ENCODE data around the gene TPBGL. TPM values are rescaled to one million over a fixed set of nuclear protein-coding genes. Genes with fewer than 3 reads are reported as not detected.
A peak's percentile ranks its signal among the peaks of the same experiment; 100 is the strongest.

Gene TPBGL
- total and polyA plus RNA-seq, 2 donors (not counting 3 experiments of a cell fraction or from before 2014, with no cell fraction given), result not detected

DNA sequence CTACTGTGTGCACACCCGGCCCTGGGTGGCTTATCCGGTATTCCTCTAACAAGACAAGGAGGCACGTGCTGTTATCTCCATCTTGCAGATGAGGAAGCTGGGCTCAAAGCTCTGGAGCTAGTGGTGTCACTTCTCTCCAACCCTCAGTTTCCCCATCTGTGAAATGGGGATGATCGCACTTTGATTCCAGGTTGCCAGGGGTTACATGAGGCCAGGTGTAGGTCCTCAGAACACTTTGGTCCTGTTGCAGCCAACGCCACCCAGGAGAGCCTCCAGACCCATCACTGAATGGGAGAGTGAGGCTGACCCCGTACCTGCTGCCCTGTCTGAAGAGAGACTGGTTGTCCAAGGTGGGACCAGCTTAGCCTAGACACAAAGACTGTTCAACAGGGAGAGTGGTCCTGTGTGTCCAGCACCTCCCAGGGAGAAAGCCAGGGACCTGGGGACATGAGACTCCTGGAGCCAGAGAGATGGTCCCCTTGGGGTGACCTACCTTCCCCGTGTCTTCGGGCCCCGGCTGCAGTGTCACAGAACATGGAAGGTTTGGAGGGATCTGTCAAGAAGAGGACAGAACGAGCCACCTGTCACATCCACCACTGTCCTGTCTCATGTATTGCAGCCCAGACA is 41.0 kb downstream of the TPBGL start:
- peaks cover 16% of the 10 kb centered on the region for H3K4me1 ChIP-seq (ENCODE audit: control insufficient read depth, extremely low read depth, insufficient read depth, low read length)
- no peak overlapping the region for H3K4me3 ChIP-seq (replicated peaks in 1 of 3; ENCODE audit: insufficient read depth in 1 of 3, low read depth in 1 of 3, low read length in 3 of 3)
- no peak overlapping the region for H3K4me2 ChIP-seq (ENCODE audit: insufficient read depth, low read length)
- intact Hi-C loops (cut with micrococcal nuclease), result loop anchor here (2.0 kb wide), 1 partner anchor 251 kb away; no protein-coding TSS in a partner anchor
- dilution Hi-C loops (cut with MboI; ENCODE audit: extremely low pct_ligation_motif_present, low sequenced_read_pairs), result no loop called here
- H2AFZ ChIP-seq (ENCODE audit: low read depth, low read length), result no peak overlapping the region
- H3K79me2 ChIP-seq (ENCODE audit: control insufficient read depth, insufficient read depth, low read length), result no peaks in the 10 kb centered on the region
- no peaks in the 10 kb centered on the region for H3K9me1 ChIP-seq (replicated peaks; ENCODE audit: control insufficient read depth, extremely low read depth, insufficient read depth, low read length)
- no peaks in the 10 kb centered on the region for H4K20me1 ChIP-seq (replicated peaks; ENCODE audit: control insufficient read depth, extremely low read depth, insufficient read depth, low read length)
- peak overlapping the region; percentile 15 for H3K27ac ChIP-seq (ENCODE audit: insufficient read depth, low read depth, low read length)
- ChIA-PET CTCF (interaction anchor here (2.0 to 4.6 kb wide), 11 partner anchors 9 to 104 kb away, joined by 7 to 166 read pairs (median 15); no protein-coding TSS in a partner anchor), POLR2A (no interaction called here)
- no peaks in the 10 kb centered on the region for H3K27me3 ChIP-seq (ENCODE audit: control insufficient read depth in 2 of 2, insufficient read depth in 2 of 2, low read length in 2 of 2)
- H3K36me3 ChIP-seq (ENCODE audit: control insufficient read depth in 2 of 2, extremely low read depth in 1 of 2, insufficient read depth in 2 of 2, low read length in 2 of 2), result peaks cover 10 to 54% of the 10 kb centered on the region in 2 experiments
- no peak for TF ChIP-seq EZH2 (IDR thresholded peaks at IDR 0.05; ENCODE audit: borderline replicate concordance, low read depth, low read length, severe bottlenecking)
- TF ChIP-seq, protein P1, sequence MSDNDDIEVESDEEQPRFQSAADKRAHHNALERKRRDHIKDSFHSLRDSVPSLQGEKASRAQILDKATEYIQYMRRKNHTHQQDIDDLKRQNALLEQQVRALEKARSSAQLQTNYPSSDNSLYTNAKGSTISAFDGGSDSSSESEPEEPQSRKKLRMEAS (IDR thresholded peaks at IDR 0.05; ENCODE audit: insufficient read depth, insufficient read length), result no peak
- no peak for TF ChIP-seq MYC (IDR thresholded peaks at IDR 0.05; ENCODE audit: low read depth, low read length)
- TF ChIP-seq JUN (IDR thresholded peaks at IDR 0.05; ENCODE audit: borderline replicate concordance, insufficient read depth, insufficient read length, low read depth), result no peak
- no peak for TF ChIP-seq GATA2 (IDR thresholded peaks at IDR 0.05; ENCODE audit: insufficient read depth, insufficient read length, low read depth, low read length)
- no peak for TF ChIP-seq FOS (IDR thresholded peaks at IDR 0.05; ENCODE audit: borderline replicate concordance, insufficient read depth, low read length)
- no peak for TF ChIP-seq POLR2AphosphoS5 (IDR thresholded peaks at IDR 0.05; ENCODE audit: insufficient read depth, low read depth, low read length)
- TF ChIP-seq, protein P2, sequence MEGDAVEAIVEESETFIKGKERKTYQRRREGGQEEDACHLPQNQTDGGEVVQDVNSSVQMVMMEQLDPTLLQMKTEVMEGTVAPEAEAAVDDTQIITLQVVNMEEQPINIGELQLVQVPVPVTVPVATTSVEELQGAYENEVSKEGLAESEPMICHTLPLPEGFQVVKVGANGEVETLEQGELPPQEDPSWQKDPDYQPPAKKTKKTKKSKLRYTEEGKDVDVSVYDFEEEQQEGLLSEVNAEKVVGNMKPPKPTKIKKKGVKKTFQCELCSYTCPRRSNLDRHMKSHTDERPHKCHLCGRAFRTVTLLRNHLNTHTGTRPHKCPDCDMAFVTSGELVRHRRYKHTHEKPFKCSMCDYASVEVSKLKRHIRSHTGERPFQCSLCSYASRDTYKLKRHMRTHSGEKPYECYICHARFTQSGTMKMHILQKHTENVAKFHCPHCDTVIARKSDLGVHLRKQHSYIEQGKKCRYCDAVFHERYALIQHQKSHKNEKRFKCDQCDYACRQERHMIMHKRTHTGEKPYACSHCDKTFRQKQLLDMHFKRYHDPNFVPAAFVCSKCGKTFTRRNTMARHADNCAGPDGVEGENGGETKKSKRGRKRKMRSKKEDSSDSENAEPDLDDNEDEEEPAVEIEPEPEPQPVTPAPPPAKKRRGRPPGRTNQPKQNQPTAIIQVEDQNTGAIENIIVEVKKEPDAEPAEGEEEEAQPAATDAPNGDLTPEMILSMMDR (IDR thresholded peaks at IDR 0.05; ENCODE audit: extremely low read depth in 1 of 2, insufficient read depth in 1 of 2, low read depth in 1 of 2, low read length in 2 of 2), result no peak
- no peak for TF ChIP-seq POLR2A (IDR thresholded peaks at IDR 0.05; ENCODE audit: low read depth, low read length)
- DNase-seq (ENCODE audit: low read depth, low spot score) (no peak), FAIRE-seq (no peak)
- no peaks in the 10 kb centered on the region for H3K9me3 ChIP-seq (replicated peaks; ENCODE audit: control insufficient read depth, insufficient read depth, low read length)
- H3K9ac ChIP-seq (replicated peaks; ENCODE audit: extremely low read depth, insufficient read depth, low read length), result no peak overlapping the region
- BruUV-seq (replicated peaks), result no TSS peak

All from endothelial cell of umbilical vein (primary cell).